ENCODE measurements around the gene MISP.

- TF ChIP-seq CTCF (IDR thresholded peaks at IDR 0.05 in 2 of 3, conservative IDR thresholded peaks at IDR 0.05 in 1 of 3; ENCODE audit: control insufficient read depth in 2 of 3, extremely low read depth in 1 of 3, insufficient read depth in 1 of 3, low read depth in 3 of 3, low read length in 3 of 3) (no peak), EP300 (IDR thresholded peaks at IDR 0.05; ENCODE audit: borderline replicate concordance in 1 of 2, control insufficient read depth in 1 of 2, low read depth in 2 of 2, low read length in 2 of 2) (no peak), MYC (IDR thresholded peaks at IDR 0.05; ENCODE audit: insufficient read depth, insufficient read length, insufficient replicate concordance, low read length, severe bottlenecking) (no peak), POLR2A (IDR thresholded peaks at IDR 0.05; ENCODE audit: low read depth, low read length) (no peak), SMAD1 (IDR thresholded peaks at IDR 0.05; ENCODE audit: low read depth, partially characterized antibody) (no peak), NFXL1 (IDR thresholded peaks at IDR 0.05; ENCODE audit: borderline replicate concordance) (no peak), GATAD2B (conservative IDR thresholded peaks at IDR 0.05; ENCODE audit: low read depth) (no peak), JUNB (IDR thresholded peaks at IDR 0.05) (no peak), TAF1 (IDR thresholded peaks at IDR 0.05; ENCODE audit: borderline replicate concordance, low read depth, low read length) (no peak)
- TF ChIP-seq, protein P1, sequence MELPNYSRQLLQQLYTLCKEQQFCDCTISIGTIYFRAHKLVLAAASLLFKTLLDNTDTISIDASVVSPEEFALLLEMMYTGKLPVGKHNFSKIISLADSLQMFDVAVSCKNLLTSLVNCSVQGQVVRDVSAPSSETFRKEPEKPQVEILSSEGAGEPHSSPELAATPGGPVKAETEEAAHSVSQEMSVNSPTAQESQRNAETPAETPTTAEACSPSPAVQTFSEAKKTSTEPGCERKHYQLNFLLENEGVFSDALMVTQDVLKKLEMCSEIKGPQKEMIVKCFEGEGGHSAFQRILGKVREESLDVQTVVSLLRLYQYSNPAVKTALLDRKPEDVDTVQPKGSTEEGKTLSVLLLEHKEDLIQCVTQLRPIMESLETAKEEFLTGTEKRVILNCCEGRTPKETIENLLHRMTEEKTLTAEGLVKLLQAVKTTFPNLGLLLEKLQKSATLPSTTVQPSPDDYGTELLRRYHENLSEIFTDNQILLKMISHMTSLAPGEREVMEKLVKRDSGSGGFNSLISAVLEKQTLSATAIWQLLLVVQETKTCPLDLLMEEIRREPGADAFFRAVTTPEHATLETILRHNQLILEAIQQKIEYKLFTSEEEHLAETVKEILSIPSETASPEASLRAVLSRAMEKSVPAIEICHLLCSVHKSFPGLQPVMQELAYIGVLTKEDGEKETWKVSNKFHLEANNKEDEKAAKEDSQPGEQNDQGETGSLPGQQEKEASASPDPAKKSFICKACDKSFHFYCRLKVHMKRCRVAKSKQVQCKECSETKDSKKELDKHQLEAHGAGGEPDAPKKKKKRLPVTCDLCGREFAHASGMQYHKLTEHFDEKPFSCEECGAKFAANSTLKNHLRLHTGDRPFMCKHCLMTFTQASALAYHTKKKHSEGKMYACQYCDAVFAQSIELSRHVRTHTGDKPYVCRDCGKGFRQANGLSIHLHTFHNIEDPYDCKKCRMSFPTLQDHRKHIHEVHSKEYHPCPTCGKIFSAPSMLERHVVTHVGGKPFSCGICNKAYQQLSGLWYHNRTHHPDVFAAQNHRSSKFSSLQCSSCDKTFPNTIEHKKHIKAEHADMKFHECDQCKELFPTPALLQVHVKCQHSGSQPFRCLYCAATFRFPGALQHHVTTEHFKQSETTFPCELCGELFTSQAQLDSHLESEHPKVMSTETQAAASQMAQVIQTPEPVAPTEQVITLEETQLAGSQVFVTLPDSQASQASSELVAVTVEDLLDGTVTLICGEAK (IDR thresholded peaks at IDR 0.05; ENCODE audit: borderline replicate concordance), result no peak
- TF ChIP-seq, protein P2, sequence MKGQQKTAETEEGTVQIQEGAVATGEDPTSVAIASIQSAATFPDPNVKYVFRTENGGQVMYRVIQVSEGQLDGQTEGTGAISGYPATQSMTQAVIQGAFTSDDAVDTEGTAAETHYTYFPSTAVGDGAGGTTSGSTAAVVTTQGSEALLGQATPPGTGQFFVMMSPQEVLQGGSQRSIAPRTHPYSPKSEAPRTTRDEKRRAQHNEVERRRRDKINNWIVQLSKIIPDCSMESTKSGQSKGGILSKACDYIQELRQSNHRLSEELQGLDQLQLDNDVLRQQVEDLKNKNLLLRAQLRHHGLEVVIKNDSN (IDR thresholded peaks at IDR 0.05; ENCODE audit: borderline replicate concordance, extremely low read length, insufficient read depth, low read depth, low read length), result no peak
Observed at GRCh38 chr19:709196-709964, 41.5 kb upstream of the MISP start.

Measured in GM12878 (cell line).